Kidney (tissue), 14 donors: ENCODE data around the gene UBE2D1. TPM values are rescaled to one million over a fixed set of nuclear protein-coding genes. Genes with fewer than 3 reads are reported as not detected.
A peak's percentile ranks its signal among the peaks of the same experiment; 100 is the strongest.

ENCODE experiments used
- DNase-seq, 5 donors: peaks; one replicate each; pipeline ENCODE4 v3.0.0-alpha.2; 2013 to 2020
- FAIRE-seq: peaks from 2 replicates; lab custom pipeline; 2012; peaks lifted over from hg19 to GRCh38; lab: Jason Lieb, UNC
- H3K27ac ChIP-seq, 2 donors: one replicate each; pipeline ENCODE4 v1.7.0; 2013; ENCODE audit warnings: low read depth in 2 of 2, low read length in 2 of 2, inconsistent platforms in 1 of 2
- H3K27me3 ChIP-seq: one replicate; pipeline ENCODE4 v1.7.1; 2013; ENCODE audit warnings: low read length, inconsistent platforms; ENCODE audit not compliant: control insufficient read depth, insufficient read depth
- H3K36me3 ChIP-seq, 3 donors: one replicate each; pipeline versions ENCODE4 v1.7.0 to v1.7.1; 2013; ENCODE audit warnings: low read length in 3 of 3, control low read depth in 1 of 3, inconsistent platforms in 1 of 3; ENCODE audit not compliant: insufficient read depth in 3 of 3, control insufficient read depth in 2 of 3
- H3K4me1 ChIP-seq, 3 donors: one replicate each; pipeline versions ENCODE4 v1.7.0 to v1.7.1; 2013; ENCODE audit warnings: low read length in 3 of 3, inconsistent platforms in 1 of 3, low read depth in 1 of 3; ENCODE audit not compliant: control insufficient read depth in 2 of 3, insufficient read depth in 2 of 3
- H3K4me3 ChIP-seq, 3 donors: one replicate each; pipeline versions ENCODE4 v1.7.0 to v1.8.1; 2013; ENCODE audit warnings: low read length in 3 of 3, control low read depth in 1 of 3, inconsistent platforms in 1 of 3
- H3K9ac ChIP-seq, 3 donors: one replicate each; pipeline versions ENCODE4 v1.7.0 to v1.7.1; 2013; ENCODE audit warnings: low read length in 3 of 3, control low read depth in 1 of 3, inconsistent platforms in 1 of 3
- H3K9me3 ChIP-seq, 3 donors: one replicate each; pipeline versions ENCODE4 v1.7.0 to v1.7.1; 2013; ENCODE audit warnings: low read length in 3 of 3, control low read depth in 1 of 3, inconsistent platforms in 1 of 3; ENCODE audit not compliant: control insufficient read depth in 2 of 3, insufficient read depth in 1 of 3
- intact Hi-C: fragments of 100-400 bp; cut with DNase I; formaldehyde crosslinking; loops from one replicate; pipeline ENCODE4 v1.11.1; 2022
- polyA plus RNA-seq: library from polyadenylated mRNA; stranded (reverse); fragments of 350-450 nt; fragmentation: Illumina TruSeq; extraction: RNeasy Lipid Tissue Mini Kit (QIAGEN cat#74804); gene quantifications from one replicate; pipeline ENCODE4 v1.2.3, GENCODE V29; 2014; ENCODE audit warnings: low read depth, low replicate concordance; ENCODE audit not compliant: insufficient read depth
- total RNA-seq: library from RNA; stranded (reverse); fragmentation: NEBNext Ultra II Directional; extraction: Animal tissue kit (Norgen Biotek cat#: 25700); gene quantifications from one replicate; pipeline ENCODE4 v1.2.1, GENCODE V29; 2021
- TF ChIP-seq, protein P1 (sequence below): IDR thresholded peaks from 3 replicates; pipeline ENCODE4 v1.5.1; 2012; ENCODE audit warnings: mild to moderate bottlenecking, moderate library complexity, borderline replicate concordance; ENCODE audit not compliant: insufficient read depth; ENCODE audit errors: extremely low read depth
- donor health status: control.
- donor health status: control.
- donor health status: control.
- donor health status: control.
- donor health status: control.
- donor health status: DM: yes; HTN: yes; CAD: no.
- donor health status: Normal renal cell carcinoma (clear cell type).

The UBE2D1 gene
- total and polyA plus RNA-seq, 2 donors from 2014 or later: 12.0 to 15.4 TPM

DNA sequence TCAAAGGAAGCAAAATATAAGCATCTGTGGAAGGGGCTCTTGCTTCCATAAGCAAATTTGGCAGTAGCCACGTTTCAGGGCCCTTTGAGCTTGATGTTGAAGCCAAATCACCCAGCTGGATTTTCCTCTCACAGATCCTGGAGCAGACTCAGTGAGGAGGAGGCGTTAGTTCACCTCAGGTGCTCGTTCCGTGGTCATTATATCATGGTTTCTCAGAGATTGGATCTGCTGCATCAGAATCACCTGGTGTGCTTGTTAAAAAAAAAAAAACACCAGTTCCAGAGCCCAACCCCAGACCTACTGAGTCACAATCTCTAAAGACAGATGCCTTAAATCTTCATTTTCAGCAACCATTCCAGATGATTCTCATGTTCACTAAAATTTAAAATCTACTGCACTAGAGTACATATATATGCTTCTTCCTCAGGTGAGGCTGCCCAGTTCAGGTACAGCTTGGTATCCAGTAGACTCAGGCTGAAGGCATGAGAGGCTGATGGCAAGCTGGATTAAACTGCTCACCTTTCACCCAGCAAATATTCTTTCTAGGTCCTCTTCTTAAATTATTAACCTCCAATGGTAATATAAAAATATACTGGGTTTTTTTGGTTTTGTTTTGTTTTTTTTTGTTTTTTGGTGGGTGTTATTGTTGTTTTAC is 75.3 kb downstream of the UBE2D1 start:
- no peaks in the 10 kb centered on the region for H3K27me3 ChIP-seq
- intact Hi-C loops: no loop called here
- no peak overlapping the region for H3K27ac ChIP-seq
- H3K9ac ChIP-seq: no peak overlapping the region
- FAIRE-seq (no peak), DNase-seq (no peak)
- H3K4me1 ChIP-seq: peaks cover 0 to 5% (median 5%) of the 10 kb centered on the region in 3 donors
- no peaks in the 10 kb centered on the region for H3K36me3 ChIP-seq
- H3K9me3 ChIP-seq: no peaks in the 10 kb centered on the region
- TF ChIP-seq, protein P1, sequence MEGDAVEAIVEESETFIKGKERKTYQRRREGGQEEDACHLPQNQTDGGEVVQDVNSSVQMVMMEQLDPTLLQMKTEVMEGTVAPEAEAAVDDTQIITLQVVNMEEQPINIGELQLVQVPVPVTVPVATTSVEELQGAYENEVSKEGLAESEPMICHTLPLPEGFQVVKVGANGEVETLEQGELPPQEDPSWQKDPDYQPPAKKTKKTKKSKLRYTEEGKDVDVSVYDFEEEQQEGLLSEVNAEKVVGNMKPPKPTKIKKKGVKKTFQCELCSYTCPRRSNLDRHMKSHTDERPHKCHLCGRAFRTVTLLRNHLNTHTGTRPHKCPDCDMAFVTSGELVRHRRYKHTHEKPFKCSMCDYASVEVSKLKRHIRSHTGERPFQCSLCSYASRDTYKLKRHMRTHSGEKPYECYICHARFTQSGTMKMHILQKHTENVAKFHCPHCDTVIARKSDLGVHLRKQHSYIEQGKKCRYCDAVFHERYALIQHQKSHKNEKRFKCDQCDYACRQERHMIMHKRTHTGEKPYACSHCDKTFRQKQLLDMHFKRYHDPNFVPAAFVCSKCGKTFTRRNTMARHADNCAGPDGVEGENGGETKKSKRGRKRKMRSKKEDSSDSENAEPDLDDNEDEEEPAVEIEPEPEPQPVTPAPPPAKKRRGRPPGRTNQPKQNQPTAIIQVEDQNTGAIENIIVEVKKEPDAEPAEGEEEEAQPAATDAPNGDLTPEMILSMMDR: no peak
- no peak overlapping the region for H3K4me3 ChIP-seq

DNA sequence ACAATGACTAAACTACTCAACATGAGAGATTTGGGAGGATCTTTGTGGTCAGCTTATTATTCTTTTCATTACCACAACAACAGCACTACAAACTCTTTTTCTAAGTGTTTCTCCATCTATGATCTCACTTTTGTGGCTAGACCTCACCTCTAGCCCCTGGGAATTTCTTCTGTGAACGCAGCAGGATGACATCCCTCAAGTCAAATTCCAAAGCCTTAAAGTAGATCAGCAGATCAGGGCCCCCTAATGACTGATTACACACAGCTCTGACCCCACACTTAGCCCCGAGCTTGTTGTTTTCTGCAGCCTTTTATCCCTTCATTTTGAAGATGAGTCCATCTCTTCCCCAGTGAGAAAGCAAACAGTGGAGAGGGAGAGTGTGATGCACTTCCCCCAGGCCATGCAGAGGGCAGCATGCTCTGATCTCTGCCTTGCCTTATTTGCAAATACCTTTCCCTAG is 77.7 kb downstream of the UBE2D1 start:
- Histone ChIP-seq H3K9me3 (no peaks in the 10 kb centered on the region), H3K27me3 (no peaks in the 10 kb centered on the region), H3K4me3 (no peak overlapping the region), H3K4me1 (peaks cover 0 to 5% (median 5%) of the 10 kb centered on the region in 3 donors), H3K9ac (no peak overlapping the region), H3K36me3 (no peaks in the 10 kb centered on the region), H3K27ac (no peak overlapping the region)
- TF ChIP-seq, protein P1: no peak
- FAIRE-seq (no peak), DNase-seq (no peak)
- intact Hi-C loops: no loop called here

DNA sequence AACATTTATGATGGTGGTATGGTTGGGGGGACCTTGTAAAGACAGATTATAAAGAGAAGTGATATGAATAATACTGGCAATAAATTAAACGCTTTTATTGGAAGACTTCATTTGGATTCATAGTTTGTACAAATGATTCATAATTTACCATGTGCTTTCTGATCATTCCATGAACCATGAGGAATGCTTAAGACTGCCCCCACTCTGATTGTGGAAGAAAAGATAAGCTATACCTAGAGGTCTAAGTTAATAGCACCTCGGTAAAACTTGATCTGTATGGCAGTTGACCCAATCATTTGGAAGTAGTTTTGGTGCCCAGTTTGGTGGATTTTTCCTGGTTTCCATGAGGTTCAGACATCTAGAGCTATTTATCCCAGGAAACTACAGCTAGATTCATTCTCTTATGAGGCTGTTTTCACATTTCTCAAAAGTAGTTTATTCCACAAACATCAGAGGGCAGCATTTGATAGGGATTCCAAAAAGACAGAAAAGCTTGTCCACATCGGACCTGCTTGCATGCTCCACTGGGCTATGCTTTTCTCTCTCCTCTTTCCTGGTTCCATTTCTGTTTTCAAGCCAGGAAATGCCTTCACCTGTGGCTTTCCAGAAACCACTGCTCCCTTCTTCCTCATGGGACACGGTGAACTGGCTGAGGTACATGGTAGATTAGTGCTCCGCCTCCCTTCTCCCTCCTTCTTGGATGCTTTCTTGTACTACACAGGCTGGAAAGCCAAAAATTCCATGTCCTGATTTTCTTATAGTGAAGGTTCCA is 79.7 kb downstream of the UBE2D1 start:
- TF ChIP-seq, protein P1: peak; percentile 50
- no peak overlapping the region for H3K9ac ChIP-seq
- intact Hi-C loops: no loop called here
- H3K36me3 ChIP-seq: no peaks in the 10 kb centered on the region
- H3K27me3 ChIP-seq: no peaks in the 10 kb centered on the region
- FAIRE-seq (peak; percentile 75), DNase-seq (peak in 2 of 5 donors; percentile 77 to 87)
- peak overlapping the region in 1 of 2 donors; percentile 15 for H3K27ac ChIP-seq
- peaks cover 0 to 5% (median 5%) of the 10 kb centered on the region in 3 donors for H3K4me1 ChIP-seq
- no peaks in the 10 kb centered on the region for H3K9me3 ChIP-seq
- H3K4me3 ChIP-seq: no peak overlapping the region
